NCI-H128 (cell line): ENCODE data around the gene ZNF618.

ENCODE experiments used
- DNase-seq: peaks from one replicate; lab custom pipeline; 2025; ENCODE audit not compliant: unreplicated experiment; lab: John Stamatoyannopoulos, UW

ZNF618 gene

DNA sequence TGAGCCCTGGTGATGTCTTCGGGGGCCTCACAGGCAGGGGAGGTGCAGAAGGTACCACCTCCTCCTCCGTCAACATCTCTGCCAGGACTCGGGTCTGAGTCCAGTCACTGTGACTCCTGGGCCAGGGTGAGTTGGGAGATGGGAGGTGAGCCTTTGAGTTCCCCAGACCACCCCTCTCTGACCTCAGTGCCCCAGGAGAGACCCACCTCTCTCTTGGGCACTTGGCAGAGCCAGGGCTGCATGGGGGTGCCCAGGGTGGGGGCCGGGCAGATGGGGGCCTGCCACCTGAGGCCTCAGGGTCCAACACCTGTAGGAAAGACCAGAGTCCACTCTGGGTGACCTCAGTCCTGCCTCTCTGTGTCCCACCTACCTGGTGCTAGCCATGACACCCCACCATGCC, 216.2 kb downstream of the ZNF618 start:
- DNase-seq: no peak

GRCh38 chr9:114093031-114093471, 216.9 kb downstream of the ZNF618 start:
- DNase-seq: no peak

GRCh38 chr9:114093761-114094505, 217.8 kb downstream of the ZNF618 start:
- no peak for DNase-seq

- DNase-seq: no peak
Observed at GRCh38 chr9:114094971-114095370, 218.9 kb downstream of the ZNF618 start.

- no peak for DNase-seq
Observed at GRCh38 chr9:114096041-114096511, 220.0 kb downstream of the ZNF618 start.

DNA sequence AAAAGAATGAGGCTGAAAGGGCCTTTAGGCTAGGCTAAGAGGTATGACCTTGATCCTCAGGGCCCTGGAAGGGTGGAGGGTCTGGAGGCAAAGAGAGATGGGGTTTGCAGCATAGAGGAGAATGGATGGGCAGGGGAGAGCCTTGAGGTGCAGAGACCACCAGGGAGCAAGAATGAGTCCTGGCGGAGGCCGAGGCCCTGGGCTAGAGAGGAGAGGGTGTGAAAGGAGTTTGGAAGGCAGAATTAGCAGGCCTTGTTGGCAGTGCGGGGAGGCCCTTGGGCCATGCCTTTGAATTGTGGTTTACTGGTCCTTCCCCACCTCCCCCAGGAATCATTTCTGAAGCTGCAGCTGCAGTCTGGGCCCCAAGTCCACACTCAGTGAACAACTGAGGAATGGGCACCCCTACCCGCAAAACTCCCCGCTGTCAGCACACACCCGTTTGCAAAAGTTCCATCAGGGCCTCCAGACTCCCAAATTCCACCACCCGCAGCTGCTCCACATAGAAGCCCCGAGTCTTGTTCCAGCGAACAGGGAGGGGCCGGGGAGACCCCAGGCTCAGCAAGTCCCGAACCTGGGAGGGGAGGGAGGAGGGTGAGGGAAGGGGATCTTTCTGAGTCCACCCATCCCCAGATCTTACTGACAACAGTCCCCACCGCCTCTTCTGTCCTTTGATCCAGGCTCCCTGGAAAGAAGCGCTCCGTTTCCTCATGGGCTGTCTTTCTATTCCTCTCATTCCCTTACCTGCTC, 220.9 kb downstream of the ZNF618 start:
- no peak for DNase-seq

- no peak for DNase-seq
Observed at GRCh38 chr9:114097613-114098020, 221.5 kb downstream of the ZNF618 start.

DNA sequence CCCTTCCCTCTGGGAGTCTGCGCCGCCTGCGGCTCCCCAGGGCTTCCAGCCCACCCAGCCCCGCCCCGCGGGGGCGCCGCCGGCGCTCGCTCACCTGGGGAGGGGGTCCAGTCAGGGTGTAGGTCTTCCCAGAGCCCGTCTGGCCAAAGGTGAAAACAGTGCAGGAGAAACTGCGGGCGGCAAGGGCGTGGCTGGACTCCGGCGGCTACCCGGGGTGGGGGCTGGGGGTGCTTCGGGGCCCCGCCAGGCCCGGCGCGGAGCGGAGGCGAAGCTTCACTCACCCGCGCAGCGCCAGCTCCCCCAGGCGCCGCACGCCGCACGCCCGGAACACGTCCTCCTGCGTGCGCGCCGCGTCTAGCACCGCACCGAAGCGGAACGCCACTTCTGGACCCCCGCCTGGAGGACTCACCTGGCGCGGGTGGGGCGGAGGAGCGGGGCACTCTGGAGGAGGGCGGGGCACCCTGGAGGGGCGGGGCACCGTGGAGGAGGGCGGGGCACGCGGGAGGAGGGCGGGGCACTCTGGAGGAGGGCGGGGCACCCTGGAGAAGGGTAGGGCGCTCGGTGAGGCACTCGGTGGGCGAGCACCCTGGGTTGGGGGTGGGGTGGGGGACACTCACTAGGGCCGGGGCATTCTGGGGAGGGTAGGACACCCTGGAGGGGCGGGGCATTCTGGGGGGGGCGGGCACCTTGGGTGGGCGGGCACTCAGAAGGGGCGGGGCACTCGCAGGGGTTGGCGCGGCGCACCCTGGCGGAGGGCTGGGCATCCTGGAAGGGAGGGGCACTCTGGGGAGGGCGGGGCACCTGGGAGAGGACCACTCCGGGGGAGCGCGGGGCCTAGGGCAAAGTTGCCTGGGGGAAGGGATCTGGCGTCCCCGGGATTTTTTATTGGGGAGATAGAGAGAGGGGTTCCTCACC, 222.2 kb downstream of the ZNF618 start:
- DNase-seq: peak; percentile 19

DNA sequence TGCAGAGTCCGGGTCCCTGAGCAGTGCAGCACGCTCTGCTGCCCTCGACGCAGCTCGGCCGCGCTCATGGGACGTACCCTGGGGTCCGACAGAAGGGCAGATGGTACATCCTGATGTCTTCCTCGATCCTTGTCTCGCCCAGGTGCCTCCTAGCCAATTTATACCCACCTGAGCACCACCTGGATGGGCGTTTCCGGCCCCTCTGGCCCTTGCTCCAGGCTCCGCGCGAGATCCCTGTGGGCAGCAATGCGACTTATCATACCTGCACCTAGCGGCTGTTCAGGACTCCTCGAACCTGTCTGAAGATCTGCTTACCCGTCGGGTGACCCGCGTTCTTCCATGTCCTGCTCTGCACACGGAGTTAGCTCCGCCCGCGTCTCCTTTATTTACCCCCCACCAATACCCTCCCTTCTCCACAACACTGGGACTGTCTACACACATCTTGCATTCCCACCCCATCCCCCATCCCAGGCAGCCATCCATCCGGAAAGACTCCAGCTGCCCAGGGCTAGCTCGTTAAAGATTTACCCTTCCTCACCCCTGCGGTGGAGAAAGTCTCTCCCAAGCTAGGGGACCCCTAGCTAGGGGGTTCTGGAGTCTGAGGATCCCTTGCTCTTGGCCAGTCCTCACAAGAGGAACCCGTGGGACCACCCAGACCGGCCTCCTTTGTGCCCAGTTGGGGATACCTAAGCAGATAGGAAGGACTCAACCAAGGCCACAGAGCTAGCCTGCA, 223.0 kb downstream of the ZNF618 start, which contains the start of gene KIF12:
Gene KIF12 (minus strand): TSS at position 357 of the 733 bp plus-strand sequence. CDS start 16 bp downstream, at position 341.
- DNase-seq: no peak

- no peak for DNase-seq
Observed at GRCh38 chr9:114099669-114100270, 223.7 kb downstream of the ZNF618 start.

GRCh38 chr9:114100536-114100935, 224.4 kb downstream of the ZNF618 start:
- no peak for DNase-seq

DNA sequence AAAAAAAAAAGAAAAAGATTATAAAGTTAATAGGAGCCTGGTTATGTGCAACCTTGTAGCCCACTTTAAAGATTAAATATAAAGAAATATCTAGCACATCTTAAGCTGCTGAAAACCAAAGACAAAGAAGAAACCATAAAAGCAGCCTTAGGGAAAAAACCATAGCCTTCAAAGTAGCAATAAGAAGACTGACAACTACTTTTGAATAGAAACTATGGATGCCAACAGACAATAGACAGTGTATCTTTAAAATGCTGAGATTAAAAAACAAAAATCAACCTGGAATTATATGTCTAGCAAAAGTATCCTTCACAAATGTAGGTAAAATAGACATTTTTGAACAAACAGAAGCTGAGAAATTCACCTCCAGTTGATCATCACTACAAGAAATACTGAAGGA, 226.4 kb downstream of the ZNF618 start:
- no peak for DNase-seq

DNA sequence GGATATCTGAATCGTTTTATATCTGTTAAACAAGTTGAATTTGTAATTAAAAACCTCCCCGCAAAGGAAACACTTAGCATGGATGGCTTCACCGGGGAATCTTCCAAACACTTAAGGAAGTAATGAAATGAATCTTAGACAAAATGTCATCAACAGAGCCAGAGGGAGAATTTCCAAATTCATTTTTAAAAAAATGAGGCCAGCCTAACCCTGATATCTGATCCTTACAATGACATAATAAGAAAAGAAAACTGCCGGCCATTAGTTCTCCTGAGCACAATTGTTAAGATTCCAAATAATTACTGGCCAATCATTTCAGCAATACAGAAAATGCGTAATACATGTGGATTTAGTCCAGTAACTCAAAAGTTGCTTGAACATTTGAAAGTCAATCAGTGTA, 229.1 kb downstream of the ZNF618 start:
- no peak for DNase-seq
